Body of pancreas (tissue), 4 donors: ENCODE measurements around the gene TAL1.

ENCODE experiments used
- CTCF ChIP-seq, 7 experiments: fragments of 450-650 bp in 4 of 7; fragments of 200-600 bp in 3 of 7; sonication (generic) in 3 of 7; IDR thresholded peaks; one replicate each; pipeline ENCODE4 v1.5.1; 2016 to 2019; ENCODE audit warnings: antibody characterized with exemption in 7 of 7
- POLR2A ChIP-seq, 3 donors: fragments of 450-650 bp; IDR thresholded peaks; one replicate each; pipeline ENCODE4 v1.6.1; 2016; ENCODE audit warnings: antibody characterized with exemption in 3 of 3, mild to moderate bottlenecking in 2 of 3

- TF ChIP-seq CTCF (IDR thresholded peaks at IDR 0.05) (no peak), POLR2A (IDR thresholded peaks at IDR 0.05) (no peak)
Observed at GRCh38 chr1:47184822-47185677, 47.0 kb downstream of the TAL1 start.
